ENCODE measurements around the gene MYT1. TPM values are rescaled to one million over a fixed set of nuclear protein-coding genes. Genes with fewer than 3 reads are reported as not detected.

Gene MYT1
- total and polyA plus RNA-seq, 9 of the 15 experiments (the other 6 are each of a cell fraction or from before 2014, with no cell fraction given) = 0.02 to 0.12 (median 0.06) TPM; not detected in 4

DNA sequence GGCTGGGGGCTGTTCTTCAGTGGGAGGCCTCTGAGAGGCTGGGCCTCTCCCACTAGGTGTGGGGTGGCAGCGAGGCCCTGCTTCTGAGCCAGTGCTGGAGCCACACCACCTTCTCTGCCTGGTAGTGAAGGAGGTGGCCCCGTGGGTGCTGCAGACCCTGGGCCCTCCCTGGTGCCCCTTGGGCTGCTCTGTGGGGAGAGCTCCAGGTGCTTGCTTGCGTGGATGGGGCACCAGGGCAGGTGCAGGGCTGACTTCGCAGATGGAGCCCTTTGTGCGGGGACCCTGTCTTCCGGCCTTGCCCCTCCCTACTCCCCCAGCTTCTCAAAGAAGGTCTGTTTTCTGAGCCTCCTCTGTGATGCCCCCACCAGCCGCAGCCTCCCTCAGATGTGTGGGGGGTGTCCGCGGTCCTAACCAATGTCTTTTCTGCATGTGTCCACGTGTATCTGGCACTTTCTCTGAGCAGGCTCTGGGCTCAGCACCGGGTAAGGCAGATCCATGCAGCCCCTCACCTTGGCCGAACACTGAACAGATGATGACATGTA is 17.2 kb upstream of the MYT1 start (continued):
- TF ChIP-seq, protein P1, sequence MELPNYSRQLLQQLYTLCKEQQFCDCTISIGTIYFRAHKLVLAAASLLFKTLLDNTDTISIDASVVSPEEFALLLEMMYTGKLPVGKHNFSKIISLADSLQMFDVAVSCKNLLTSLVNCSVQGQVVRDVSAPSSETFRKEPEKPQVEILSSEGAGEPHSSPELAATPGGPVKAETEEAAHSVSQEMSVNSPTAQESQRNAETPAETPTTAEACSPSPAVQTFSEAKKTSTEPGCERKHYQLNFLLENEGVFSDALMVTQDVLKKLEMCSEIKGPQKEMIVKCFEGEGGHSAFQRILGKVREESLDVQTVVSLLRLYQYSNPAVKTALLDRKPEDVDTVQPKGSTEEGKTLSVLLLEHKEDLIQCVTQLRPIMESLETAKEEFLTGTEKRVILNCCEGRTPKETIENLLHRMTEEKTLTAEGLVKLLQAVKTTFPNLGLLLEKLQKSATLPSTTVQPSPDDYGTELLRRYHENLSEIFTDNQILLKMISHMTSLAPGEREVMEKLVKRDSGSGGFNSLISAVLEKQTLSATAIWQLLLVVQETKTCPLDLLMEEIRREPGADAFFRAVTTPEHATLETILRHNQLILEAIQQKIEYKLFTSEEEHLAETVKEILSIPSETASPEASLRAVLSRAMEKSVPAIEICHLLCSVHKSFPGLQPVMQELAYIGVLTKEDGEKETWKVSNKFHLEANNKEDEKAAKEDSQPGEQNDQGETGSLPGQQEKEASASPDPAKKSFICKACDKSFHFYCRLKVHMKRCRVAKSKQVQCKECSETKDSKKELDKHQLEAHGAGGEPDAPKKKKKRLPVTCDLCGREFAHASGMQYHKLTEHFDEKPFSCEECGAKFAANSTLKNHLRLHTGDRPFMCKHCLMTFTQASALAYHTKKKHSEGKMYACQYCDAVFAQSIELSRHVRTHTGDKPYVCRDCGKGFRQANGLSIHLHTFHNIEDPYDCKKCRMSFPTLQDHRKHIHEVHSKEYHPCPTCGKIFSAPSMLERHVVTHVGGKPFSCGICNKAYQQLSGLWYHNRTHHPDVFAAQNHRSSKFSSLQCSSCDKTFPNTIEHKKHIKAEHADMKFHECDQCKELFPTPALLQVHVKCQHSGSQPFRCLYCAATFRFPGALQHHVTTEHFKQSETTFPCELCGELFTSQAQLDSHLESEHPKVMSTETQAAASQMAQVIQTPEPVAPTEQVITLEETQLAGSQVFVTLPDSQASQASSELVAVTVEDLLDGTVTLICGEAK (IDR thresholded peaks at IDR 0.05) = no peak
- TF ChIP-seq, protein P1 (CRISPR knock-in tag; IDR thresholded peaks at IDR 0.05) = no peak
- TF ChIP-seq, protein P2, sequence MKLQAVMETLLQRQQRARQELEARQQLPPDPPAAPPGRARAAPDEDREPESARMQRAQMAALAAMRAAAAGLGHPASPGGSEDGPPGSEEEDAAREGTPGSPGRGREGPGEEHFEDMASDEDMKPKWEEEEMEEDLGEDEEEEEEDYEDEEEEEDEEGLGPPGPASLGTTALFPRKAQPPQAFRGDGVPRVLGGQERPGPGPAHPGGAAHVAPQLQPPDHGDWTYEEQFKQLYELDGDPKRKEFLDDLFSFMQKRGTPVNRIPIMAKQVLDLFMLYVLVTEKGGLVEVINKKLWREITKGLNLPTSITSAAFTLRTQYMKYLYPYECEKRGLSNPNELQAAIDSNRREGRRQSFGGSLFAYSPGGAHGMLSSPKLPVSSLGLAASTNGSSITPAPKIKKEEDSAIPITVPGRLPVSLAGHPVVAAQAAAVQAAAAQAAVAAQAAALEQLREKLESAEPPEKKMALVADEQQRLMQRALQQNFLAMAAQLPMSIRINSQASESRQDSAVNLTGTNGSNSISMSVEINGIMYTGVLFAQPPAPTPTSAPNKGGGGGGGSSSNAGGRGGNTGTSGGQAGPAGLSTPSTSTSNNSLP (IDR thresholded peaks at IDR 0.05; ENCODE audit: borderline replicate concordance, low read depth, low read length) = no peak
- TF ChIP-seq ZC3H11A (IDR thresholded peaks at IDR 0.05; ENCODE audit: low read depth, low read length) = no peak
- TF ChIP-seq KLF10 (CRISPR knock-in tag; IDR thresholded peaks at IDR 0.05) = no peak
- no peak for TF ChIP-seq SIRT6 (IDR thresholded peaks at IDR 0.05; ENCODE audit: low read depth, low read length)
- TF ChIP-seq, protein P3, sequence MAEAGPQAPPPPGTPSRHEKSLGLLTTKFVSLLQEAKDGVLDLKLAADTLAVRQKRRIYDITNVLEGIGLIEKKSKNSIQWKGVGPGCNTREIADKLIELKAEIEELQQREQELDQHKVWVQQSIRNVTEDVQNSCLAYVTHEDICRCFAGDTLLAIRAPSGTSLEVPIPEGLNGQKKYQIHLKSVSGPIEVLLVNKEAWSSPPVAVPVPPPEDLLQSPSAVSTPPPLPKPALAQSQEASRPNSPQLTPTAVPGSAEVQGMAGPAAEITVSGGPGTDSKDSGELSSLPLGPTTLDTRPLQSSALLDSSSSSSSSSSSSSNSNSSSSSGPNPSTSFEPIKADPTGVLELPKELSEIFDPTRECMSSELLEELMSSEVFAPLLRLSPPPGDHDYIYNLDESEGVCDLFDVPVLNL (CRISPR knock-in tag; IDR thresholded peaks at IDR 0.05; ENCODE audit: low read depth) = no peak
- TF ChIP-seq, protein P4, sequence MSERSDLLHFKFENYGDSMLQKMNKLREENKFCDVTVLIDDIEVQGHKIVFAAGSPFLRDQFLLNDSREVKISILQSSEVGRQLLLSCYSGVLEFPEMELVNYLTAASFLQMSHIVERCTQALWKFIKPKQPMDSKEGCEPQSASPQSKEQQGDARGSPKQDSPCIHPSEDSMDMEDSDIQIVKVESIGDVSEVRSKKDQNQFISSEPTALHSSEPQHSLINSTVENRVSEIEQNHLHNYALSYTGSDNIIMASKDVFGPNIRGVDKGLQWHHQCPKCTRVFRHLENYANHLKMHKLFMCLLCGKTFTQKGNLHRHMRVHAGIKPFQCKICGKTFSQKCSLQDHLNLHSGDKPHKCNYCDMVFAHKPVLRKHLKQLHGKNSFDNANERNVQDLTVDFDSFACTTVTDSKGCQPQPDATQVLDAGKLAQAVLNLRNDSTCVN (CRISPR knock-in tag; IDR thresholded peaks at IDR 0.05) = no peak
